Epithelial cell of esophagus (primary cell): ENCODE data around the gene AHCYL2.

ENCODE experiments used
- DNase-seq: peaks from one replicate; pipeline ENCODE4 v3.0.0; 2010; ENCODE audit warnings: low read depth
- H3K4me3 ChIP-seq: 2 replicates; pipeline ENCODE4 v1.5.1; 2011; ENCODE audit warnings: mild to moderate bottlenecking, low read length, control low read depth
- TF ChIP-seq, protein P1 (sequence below): IDR thresholded peaks from 2 replicates; pipeline ENCODE4 v1.5.1; 2011; ENCODE audit warnings: low read depth, mild to moderate bottlenecking, low read length, control low read depth, inconsistent platforms; ENCODE audit not compliant: insufficient read depth; ENCODE audit errors: missing control alignments

The AHCYL2 gene

DNA sequence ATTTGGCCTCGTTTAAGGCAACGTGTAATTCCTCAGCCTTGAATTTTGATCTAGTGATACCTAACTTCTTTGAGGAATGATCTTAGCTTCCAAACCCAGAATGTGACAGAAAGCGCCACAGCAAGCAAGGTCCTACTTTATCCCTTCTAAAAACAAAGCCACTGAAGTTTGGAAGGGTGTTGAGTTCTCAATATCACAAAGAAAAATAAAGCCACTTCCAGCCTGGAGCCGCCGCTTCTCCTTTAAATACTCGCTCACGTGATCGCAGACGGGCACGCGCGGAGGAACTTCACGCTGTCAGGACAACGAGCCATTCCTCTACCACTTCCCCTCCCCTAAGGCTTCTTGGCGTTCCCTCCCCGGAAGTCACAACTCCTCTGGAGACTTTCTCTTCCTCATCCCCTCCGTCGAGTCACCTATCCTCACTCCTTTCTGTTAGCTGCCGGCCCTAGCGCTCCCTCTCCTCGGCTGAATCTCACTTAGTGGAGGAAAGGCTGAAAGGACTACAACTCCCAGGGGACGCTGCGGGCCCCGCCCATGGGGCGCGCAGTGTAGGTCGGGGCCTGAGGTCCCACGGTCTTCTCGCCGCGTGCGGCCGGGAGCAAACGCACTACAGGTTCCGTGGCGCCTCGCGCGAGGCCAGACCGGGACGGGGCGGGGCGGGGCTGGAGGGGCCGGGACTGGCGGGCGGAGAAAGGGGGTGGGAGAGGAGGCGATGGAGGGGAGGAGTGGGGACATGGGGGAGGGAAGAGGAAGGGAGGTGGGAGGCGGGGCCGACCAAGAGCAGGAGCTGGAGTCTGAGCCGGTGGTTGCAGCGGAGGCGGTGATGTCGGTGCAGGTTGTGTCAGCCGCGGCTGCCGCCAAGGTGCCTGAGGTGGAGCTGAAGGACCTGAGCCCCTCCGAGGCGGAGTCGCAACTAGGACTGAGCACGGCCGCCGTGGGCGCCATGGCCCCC, at the start of gene AHCYL2:
AHCYL2 (plus strand) TSS at position 780 of the 955 bp plus-strand sequence.
- TF ChIP-seq, protein P1, sequence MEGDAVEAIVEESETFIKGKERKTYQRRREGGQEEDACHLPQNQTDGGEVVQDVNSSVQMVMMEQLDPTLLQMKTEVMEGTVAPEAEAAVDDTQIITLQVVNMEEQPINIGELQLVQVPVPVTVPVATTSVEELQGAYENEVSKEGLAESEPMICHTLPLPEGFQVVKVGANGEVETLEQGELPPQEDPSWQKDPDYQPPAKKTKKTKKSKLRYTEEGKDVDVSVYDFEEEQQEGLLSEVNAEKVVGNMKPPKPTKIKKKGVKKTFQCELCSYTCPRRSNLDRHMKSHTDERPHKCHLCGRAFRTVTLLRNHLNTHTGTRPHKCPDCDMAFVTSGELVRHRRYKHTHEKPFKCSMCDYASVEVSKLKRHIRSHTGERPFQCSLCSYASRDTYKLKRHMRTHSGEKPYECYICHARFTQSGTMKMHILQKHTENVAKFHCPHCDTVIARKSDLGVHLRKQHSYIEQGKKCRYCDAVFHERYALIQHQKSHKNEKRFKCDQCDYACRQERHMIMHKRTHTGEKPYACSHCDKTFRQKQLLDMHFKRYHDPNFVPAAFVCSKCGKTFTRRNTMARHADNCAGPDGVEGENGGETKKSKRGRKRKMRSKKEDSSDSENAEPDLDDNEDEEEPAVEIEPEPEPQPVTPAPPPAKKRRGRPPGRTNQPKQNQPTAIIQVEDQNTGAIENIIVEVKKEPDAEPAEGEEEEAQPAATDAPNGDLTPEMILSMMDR = no peak
- peak within 1 kb of the TSS; percentile 83 for H3K4me3 ChIP-seq
- peak; percentile 98 for DNase-seq

DNA sequence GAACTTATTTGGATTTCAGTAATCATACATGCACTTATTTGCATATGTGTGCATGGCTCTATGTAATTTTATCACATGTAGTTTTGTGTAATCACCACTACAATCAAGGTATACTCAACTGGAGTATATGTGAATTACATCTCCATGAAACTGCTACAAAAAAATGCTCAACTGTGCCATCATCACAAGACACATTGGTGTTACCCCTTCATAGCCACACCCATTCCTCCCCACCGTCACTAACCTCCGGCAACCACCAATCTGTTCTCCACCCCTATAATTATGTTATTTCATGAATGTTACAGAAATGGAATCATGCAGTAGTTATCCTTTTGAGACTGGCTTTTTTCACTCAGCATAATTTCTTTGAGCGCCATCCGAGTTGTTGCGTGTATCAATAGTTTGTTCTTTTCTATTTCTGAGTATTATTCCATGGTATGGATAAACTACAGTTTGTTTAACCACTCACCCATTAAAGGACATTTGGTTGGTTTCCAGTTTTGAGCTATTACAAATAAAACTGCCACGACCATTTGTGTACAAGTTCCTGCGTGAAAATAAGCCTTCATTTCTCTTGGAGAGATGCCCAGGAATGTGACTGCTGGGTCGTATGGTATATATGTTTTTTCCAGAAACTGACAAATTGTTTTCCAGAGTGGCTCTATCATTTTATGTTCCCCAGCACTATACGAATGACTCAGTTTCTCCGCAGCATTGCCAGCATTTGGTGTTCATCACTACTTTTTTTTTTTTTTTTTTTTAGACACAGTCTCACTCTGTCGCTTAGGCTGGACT, 47.7 kb upstream of the AHCYL2 start:
- no peak overlapping the region for H3K4me3 ChIP-seq
- TF ChIP-seq, protein P1 = no peak
- DNase-seq = no peak

DNA sequence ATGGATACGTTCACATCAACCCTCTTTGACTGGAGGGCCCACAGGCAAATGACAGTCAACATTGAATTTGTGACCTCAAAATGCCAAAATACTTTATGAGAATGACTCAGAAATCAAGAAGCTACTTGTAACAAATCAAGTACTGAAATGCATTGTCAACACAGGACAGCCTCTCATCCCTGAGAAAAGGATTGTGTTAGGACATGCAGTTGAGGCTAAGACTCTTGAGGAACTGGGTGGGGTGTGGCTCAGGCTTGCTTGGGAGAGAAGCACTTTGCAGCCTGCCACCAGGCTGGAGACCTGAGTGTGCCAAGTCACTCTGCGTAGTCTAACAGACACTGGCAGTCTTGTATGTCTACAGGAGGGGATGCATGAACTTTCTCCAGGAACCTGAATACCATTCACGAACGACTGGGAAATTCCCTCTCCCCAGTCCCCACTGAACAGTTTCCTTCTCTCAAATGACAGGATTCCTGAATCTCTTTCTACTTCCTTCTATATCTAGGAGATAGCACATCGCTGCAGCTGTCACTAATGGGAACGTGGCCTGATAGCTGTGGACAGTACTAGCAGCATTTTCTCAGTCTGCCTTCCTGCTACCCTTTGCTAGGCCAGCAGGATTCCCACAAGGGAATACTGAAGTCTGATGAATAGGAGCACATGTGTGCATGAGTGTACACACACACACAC, 39.7 kb upstream of the AHCYL2 start:
- TF ChIP-seq, protein P1 = no peak
- no peak overlapping the region for H3K4me3 ChIP-seq
- peak; percentile 94 for DNase-seq

DNA sequence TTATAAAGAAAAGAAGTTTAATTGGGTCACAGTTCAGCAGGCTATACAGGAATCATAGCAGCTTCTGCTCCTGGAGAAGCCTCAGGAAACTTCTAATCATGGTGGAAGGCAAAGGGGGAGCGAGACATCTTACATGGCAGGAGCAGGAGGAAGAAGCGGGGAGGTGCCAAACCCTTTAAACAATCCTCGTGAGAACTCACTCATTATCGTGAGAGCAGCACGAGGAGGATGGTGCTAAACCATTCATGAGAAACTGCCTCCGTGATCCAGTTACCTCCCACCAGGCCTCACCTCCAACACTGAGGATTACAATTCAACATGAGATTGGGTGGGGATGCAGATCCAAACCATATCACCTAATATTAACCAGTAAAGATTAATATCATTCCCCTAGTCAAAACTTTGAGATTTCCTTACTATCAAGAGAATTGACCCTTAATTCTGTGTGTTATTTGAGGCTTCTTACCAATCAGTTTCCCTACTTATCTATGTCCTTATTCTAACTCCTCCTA, 38.0 kb upstream of the AHCYL2 start:
- TF ChIP-seq, protein P1 = no peak
- DNase-seq = no peak
- no peak overlapping the region for H3K4me3 ChIP-seq

DNA sequence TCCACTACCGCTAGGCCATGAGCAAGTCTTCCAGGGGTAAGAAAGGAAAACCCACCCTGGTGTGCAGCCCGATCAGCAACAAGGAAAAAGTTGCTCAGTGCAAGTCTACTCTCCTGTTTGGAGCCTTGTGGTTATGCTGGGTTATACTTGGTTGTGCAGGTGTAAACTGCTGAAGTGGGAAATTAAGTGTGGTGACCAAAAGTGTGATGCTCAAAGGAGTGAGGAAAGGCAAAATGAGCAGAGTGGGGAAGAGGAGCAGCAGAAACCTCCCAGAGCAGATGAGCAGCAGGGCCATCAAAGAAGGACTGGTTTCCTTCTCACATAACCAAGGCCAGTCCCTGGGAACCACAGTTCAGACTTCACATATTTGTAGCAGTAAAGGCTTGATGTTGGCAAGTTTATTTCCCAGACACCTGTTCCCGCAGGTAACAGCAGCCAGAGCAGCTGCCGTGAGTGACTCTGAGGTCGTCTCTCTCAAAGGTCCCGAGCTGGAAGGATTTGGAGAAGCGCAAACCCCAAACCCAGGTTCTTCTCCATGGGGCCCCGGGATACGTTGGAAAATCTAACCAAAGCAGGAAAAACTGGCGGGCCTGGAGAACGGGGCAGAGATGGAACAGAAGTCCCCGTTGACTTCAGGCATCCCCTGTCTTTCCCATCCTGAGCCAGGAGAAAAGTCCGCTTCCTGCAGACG, 37.0 kb upstream of the AHCYL2 start:
- TF ChIP-seq, protein P1 = no peak
- no peak for DNase-seq

DNA sequence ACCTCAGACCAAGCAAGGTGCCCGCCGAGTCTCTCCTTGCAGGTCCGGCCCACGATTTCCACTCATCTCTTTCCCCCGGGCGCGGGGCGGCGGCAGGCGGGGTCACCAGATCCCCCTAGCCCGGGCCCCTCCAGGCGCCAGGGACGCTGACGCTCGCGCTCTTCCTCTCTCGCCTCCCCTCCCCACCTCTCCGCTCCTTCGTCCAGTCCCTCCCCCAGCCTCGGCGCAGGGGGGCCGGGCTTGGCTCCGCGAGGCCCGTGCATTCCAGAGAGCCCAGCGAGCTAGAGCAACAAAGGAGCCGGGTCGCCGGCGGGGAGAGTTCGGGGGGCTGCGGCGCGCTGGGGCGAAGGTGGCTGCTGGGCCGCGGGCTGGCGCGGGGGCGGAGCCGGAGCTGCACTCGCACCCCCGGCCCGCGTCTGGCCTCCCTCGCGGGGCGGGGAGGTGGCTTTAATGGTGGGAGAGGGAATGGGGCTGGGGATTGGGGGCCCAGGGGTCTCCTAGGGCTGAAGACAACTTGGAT, 36.4 kb upstream of the AHCYL2 start, which contains the start of gene SMO:
SMO (plus strand) TSS at position 262 of the 520 bp plus-strand sequence. CDS start 519 bp downstream, outside the sequence.
- TF ChIP-seq, protein P1 = no peak
- DNase-seq = peak; percentile 41
- H3K4me3 ChIP-seq = peak within 1 kb of the TSS; percentile 70

More for the DNA sequence above, 37.0 kb upstream of the AHCYL2 start:
- peak overlapping the region; percentile 70 for H3K4me3 ChIP-seq
